Measurements from ENCODE around the gene ANAPC15. TPM values are rescaled to one million over a fixed set of nuclear protein-coding genes. Genes with fewer than 3 reads are reported as not detected.
A peak's percentile ranks its signal among the peaks of the same experiment; 100 is the strongest.

Gene ANAPC15
- total and polyA plus RNA-seq, 2 of the 13 experiments (the other 11 are each of a cell fraction or from before 2014, with no cell fraction given), result 18.8 to 25.7 TPM

DNA sequence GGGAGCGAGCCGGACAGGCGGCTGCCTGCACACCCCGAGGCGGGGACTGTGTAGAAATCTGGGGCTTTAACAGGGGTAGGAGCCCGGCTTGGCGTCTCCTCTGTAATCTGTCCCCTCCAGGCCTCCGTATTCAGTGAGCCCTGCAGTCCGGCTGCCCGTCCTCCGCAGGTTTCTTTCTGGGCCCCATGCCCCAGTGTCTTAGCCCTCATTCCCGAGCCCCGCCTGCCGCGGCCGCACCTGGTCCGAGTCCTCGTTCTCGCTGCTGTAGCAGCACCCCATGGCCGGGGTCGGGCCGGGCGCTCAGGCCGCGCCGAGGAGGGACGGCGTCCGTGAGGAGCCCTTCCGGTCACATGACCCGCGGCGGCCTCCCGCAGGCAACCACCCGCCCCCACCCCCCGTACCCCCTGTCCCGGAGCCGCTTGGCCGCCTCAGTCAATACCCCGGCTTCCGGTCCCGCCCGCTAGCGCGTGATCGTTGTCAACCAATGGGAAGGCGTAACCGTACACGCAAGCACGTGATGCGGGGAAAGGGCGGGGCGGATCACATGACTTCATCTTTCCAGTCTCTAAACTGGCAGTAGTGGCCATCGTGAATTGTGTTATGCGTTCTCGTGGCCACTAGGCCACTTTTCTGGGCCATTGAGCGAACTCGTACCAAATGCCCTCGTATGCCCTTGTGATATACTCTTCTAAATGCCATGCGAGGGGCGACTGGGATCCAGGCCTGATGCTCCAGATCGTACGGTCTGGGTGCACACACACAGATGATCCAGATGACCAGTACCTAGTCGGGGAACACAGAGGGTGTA is 9.3 kb downstream of the ANAPC15 start, which contains the start of gene LAMTOR1 (continued):
- TF ChIP-seq, protein P1, sequence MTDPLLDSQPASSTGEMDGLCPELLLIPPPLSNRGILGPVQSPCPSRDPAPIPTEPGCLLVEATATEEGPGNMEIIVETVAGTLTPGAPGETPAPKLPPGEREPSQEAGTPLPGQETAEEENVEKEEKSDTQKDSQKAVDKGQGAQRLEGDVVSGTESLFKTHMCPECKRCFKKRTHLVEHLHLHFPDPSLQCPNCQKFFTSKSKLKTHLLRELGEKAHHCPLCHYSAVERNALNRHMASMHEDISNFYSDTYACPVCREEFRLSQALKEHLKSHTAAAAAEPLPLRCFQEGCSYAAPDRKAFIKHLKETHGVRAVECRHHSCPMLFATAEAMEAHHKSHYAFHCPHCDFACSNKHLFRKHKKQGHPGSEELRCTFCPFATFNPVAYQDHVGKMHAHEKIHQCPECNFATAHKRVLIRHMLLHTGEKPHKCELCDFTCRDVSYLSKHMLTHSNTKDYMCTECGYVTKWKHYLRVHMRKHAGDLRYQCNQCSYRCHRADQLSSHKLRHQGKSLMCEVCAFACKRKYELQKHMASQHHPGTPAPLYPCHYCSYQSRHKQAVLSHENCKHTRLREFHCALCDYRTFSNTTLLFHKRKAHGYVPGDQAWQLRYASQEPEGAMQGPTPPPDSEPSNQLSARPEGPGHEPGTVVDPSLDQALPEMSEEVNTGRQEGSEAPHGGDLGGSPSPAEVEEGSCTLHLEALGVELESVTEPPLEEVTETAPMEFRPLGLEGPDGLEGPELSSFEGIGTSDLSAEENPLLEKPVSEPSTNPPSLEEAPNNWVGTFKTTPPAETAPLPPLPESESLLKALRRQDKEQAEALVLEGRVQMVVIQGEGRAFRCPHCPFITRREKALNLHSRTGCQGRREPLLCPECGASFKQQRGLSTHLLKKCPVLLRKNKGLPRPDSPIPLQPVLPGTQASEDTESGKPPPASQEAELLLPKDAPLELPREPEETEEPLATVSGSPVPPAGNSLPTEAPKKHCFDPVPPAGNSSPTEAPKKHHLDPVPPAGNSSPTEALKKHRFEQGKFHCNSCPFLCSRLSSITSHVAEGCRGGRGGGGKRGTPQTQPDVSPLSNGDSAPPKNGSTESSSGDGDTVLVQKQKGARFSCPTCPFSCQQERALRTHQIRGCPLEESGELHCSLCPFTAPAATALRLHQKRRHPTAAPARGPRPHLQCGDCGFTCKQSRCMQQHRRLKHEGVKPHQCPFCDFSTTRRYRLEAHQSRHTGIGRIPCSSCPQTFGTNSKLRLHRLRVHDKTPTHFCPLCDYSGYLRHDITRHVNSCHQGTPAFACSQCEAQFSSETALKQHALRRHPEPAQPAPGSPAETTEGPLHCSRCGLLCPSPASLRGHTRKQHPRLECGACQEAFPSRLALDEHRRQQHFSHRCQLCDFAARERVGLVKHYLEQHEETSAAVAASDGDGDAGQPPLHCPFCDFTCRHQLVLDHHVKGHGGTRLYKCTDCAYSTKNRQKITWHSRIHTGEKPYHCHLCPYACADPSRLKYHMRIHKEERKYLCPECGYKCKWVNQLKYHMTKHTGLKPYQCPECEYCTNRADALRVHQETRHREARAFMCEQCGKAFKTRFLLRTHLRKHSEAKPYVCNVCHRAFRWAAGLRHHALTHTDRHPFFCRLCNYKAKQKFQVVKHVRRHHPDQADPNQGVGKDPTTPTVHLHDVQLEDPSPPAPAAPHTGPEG (CRISPR knock-in tag; IDR thresholded peaks at IDR 0.05), result no peak
- TF ChIP-seq ATF7-NPFF (CRISPR knock-in tag; IDR thresholded peaks at IDR 0.05; ENCODE audit: low read depth) (no peak), SP2 (CRISPR knock-in tag; IDR thresholded peaks at IDR 0.05) (0 out of 2 replicates have a peak, but pooled peaks have one; percentile 60), ZNF367 (CRISPR knock-in tag; IDR thresholded peaks at IDR 0.05; ENCODE audit: borderline replicate concordance) (no peak), ZSCAN30 (CRISPR knock-in tag; IDR thresholded peaks at IDR 0.05) (no peak), HHEX (CRISPR knock-in tag; IDR thresholded peaks at IDR 0.05) (no peak), ISX (CRISPR knock-in tag; conservative IDR thresholded peaks at IDR 0.05) (no peak), FOXP1 (IDR thresholded peaks at IDR 0.05) (no peak), FOXP1 (CRISPR knock-in tag; IDR thresholded peaks at IDR 0.05) (no peak), HDAC2 (CRISPR knock-in tag; IDR thresholded peaks at IDR 0.05) (no peak; the same call in 1 of the 2 replicates), RFX5 (IDR thresholded peaks at IDR 0.05; ENCODE audit: low read depth, low read length) (no peak), SRSF1 (optimal IDR thresholded peaks at IDR 0.05; ENCODE audit: low read depth, low read length) (no peak), GATA4 (IDR thresholded peaks at IDR 0.05; ENCODE audit: borderline replicate concordance, low read depth) (no peak), NONO (IDR thresholded peaks at IDR 0.05) (no peak), NONO (CRISPR knock-in tag; conservative IDR thresholded peaks at IDR 0.05) (peak; percentile 59; the same call in 1 of the 2 replicates), ZNF224 (CRISPR knock-in tag; IDR thresholded peaks at IDR 0.05) (peak; percentile 35; the same call in 1 of the 2 replicates), MBNL3 (CRISPR knock-in tag; conservative IDR thresholded peaks at IDR 0.05) (no peak)
- TF ChIP-seq, protein P2, sequence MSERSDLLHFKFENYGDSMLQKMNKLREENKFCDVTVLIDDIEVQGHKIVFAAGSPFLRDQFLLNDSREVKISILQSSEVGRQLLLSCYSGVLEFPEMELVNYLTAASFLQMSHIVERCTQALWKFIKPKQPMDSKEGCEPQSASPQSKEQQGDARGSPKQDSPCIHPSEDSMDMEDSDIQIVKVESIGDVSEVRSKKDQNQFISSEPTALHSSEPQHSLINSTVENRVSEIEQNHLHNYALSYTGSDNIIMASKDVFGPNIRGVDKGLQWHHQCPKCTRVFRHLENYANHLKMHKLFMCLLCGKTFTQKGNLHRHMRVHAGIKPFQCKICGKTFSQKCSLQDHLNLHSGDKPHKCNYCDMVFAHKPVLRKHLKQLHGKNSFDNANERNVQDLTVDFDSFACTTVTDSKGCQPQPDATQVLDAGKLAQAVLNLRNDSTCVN (CRISPR knock-in tag; IDR thresholded peaks at IDR 0.05; ENCODE audit: borderline replicate concordance), result no peak; the same call in 1 of the 2 replicates
- TF ChIP-seq, protein P3, sequence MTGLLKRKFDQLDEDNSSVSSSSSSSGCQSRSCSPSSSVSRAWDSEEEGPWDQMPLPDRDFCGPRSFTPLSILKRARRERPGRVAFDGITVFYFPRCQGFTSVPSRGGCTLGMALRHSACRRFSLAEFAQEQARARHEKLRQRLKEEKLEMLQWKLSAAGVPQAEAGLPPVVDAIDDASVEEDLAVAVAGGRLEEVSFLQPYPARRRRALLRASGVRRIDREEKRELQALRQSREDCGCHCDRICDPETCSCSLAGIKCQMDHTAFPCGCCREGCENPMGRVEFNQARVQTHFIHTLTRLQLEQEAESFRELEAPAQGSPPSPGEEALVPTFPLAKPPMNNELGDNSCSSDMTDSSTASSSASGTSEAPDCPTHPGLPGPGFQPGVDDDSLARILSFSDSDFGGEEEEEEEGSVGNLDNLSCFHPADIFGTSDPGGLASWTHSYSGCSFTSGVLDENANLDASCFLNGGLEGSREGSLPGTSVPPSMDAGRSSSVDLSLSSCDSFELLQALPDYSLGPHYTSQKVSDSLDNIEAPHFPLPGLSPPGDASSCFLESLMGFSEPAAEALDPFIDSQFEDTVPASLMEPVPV (CRISPR knock-in tag; IDR thresholded peaks at IDR 0.05), result no peak
- TF ChIP-seq, protein P4, sequence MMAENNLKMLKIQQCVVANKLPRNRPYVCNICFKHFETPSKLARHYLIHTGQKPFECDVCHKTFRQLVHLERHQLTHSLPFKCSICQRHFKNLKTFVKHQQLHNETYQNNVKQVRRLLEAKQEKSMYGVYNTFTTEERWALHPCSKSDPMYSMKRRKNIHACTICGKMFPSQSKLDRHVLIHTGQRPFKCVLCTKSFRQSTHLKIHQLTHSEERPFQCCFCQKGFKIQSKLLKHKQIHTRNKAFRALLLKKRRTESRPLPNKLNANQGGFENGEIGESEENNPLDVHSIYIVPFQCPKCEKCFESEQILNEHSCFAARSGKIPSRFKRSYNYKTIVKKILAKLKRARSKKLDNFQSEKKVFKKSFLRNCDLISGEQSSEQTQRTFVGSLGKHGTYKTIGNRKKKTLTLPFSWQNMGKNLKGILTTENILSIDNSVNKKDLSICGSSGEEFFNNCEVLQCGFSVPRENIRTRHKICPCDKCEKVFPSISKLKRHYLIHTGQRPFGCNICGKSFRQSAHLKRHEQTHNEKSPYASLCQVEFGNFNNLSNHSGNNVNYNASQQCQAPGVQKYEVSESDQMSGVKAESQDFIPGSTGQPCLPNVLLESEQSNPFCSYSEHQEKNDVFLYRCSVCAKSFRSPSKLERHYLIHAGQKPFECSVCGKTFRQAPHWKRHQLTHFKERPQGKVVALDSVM (CRISPR knock-in tag; IDR thresholded peaks at IDR 0.05), result no peak
